Endothelial cell of umbilical vein (primary cell): ENCODE results near the gene CCDC47. TPM values are rescaled to one million over a fixed set of nuclear protein-coding genes. Genes with fewer than 3 reads are reported as not detected.

Experiments used
- BruUV-seq: library from RNA; stranded (reverse); fragments of 400-500 nt; replicated peaks from 2 replicates; lab custom pipeline; 2021; lab: Mats Ljungman, UMichigan
- CTCF ChIA-PET: fragments of 300-600, 350-600 bp; sonication (Branson Sonifier 250); formaldehyde crosslinking; loops from one replicate; lab custom pipeline; 2021; ENCODE audit warnings: antibody characterized with exemption, inconsistent platforms; lab: Charles Lee
- POLR2A ChIA-PET: fragments of 300-600, 350-600 bp; sonication (Branson Sonifier 250); formaldehyde crosslinking; loops from one replicate; lab custom pipeline; 2021; ENCODE audit warnings: antibody characterized with exemption, inconsistent platforms; lab: Charles Lee
- DNase-seq: peaks from one replicate; pipeline ENCODE4 v3.0.0-alpha.2; 2011; ENCODE audit warnings: low read depth, low spot score
- FAIRE-seq: peaks from 2 replicates; lab custom pipeline; 2011; peaks lifted over from hg19 to GRCh38; lab: Jason Lieb, UNC
- H2AFZ ChIP-seq: 2 replicates; pipeline ENCODE4 v1.6.0; 2012; ENCODE audit warnings: low read depth, low read length, control low read depth, inconsistent platforms
- H3K27ac ChIP-seq: 2 replicates; pipeline ENCODE4 v1.5.1; 2011; ENCODE audit warnings: low read depth, mild to moderate bottlenecking, control low read depth, low read length, moderate library complexity; ENCODE audit not compliant: insufficient read depth
- H3K27me3 ChIP-seq, 2 experiments: 2 replicates each; pipeline versions ENCODE4 v1.6.0 to v1.6.1; 2011; ENCODE audit warnings: low read length in 2 of 2, mixed read lengths in 1 of 2; ENCODE audit not compliant: control insufficient read depth in 2 of 2, insufficient read depth in 2 of 2
- H3K36me3 ChIP-seq, 2 experiments: 2 replicates in 1 of 2; 3 replicates in 1 of 2; pipeline ENCODE4 v1.5.1; 2011; ENCODE audit warnings: low read length in 2 of 2, mild to moderate bottlenecking in 1 of 2, moderate library complexity in 1 of 2; ENCODE audit not compliant: control insufficient read depth in 2 of 2, insufficient read depth in 2 of 2; ENCODE audit errors: extremely low read depth in 1 of 2
- H3K4me1 ChIP-seq: 3 replicates; pipeline ENCODE4 v1.5.1; 2011; ENCODE audit warnings: mild to moderate bottlenecking, low read length; ENCODE audit not compliant: control insufficient read depth, insufficient read depth; ENCODE audit errors: extremely low read depth
- H3K4me2 ChIP-seq: 2 replicates; pipeline ENCODE4 v1.6.1; 2011; ENCODE audit warnings: low read length, control low read depth, mixed read lengths; ENCODE audit not compliant: insufficient read depth
- H3K4me3 ChIP-seq, 3 experiments: fragments of 200-600 bp in 1 of 3; sonication (generic), shearing (Covaris generic) in 1 of 3; replicated peaks in 1 of 3; 2 replicates each; pipeline ENCODE4 v1.5.1; 2011 to 2016; ENCODE audit warnings: control low read depth in 3 of 3, low read length in 3 of 3, mild to moderate bottlenecking in 2 of 3, inconsistent platforms in 1 of 3, low read depth in 1 of 3, moderate library complexity in 1 of 3; ENCODE audit not compliant: insufficient read depth in 1 of 3
- H3K79me2 ChIP-seq: 2 replicates; pipeline ENCODE4 v1.6.0; 2012; ENCODE audit warnings: low read length, inconsistent platforms; ENCODE audit not compliant: control insufficient read depth, insufficient read depth
- H3K9ac ChIP-seq: replicated peaks from 2 replicates; pipeline ENCODE3; 2011; ENCODE audit warnings: low read length, control low read depth; ENCODE audit not compliant: insufficient read depth; ENCODE audit errors: extremely low read depth
- H3K9me1 ChIP-seq: replicated peaks from 3 replicates; pipeline ENCODE4 v1.6.0; 2011; ENCODE audit warnings: mild to moderate bottlenecking, low read length; ENCODE audit not compliant: control insufficient read depth, insufficient read depth; ENCODE audit errors: extremely low read depth
- H3K9me3 ChIP-seq: replicated peaks from 2 replicates; pipeline ENCODE4 v1.5.1; 2012; ENCODE audit warnings: low read length, inconsistent platforms; ENCODE audit not compliant: control insufficient read depth, insufficient read depth
- H4K20me1 ChIP-seq: replicated peaks from 2 replicates; pipeline ENCODE3; 2011; ENCODE audit warnings: mild to moderate bottlenecking, low read length; ENCODE audit not compliant: control insufficient read depth, insufficient read depth; ENCODE audit errors: extremely low read depth
- CTCF ChIP-seq, 2 donors: IDR thresholded peaks; 1 replicate in 1 of 2; 2 replicates in 1 of 2; pipeline ENCODE4 v1.5.1; 2011; ENCODE audit warnings: low read length in 2 of 2, mild to moderate bottlenecking in 2 of 2, moderate library complexity in 2 of 2, control low read depth in 1 of 2, inconsistent platforms in 1 of 2, low read depth in 1 of 2; ENCODE audit not compliant: insufficient read depth in 1 of 2; ENCODE audit errors: extremely low read depth in 1 of 2
- EZH2 ChIP-seq: IDR thresholded peaks from 2 replicates; pipeline ENCODE4 v1.6.1; 2012; ENCODE audit warnings: borderline replicate concordance, low read depth, mild to moderate bottlenecking, moderate library complexity, low read length, inconsistent platforms; ENCODE audit not compliant: severe bottlenecking
- FOS ChIP-seq: IDR thresholded peaks from 2 replicates; pipeline ENCODE4 v1.6.1; 2011; ENCODE audit warnings: mild to moderate bottlenecking, low read length, moderate library complexity, borderline replicate concordance; ENCODE audit not compliant: insufficient read depth
- GATA2 ChIP-seq: IDR thresholded peaks from 2 replicates; pipeline ENCODE4 v1.7.0; 2011; ENCODE audit warnings: low read depth, mild to moderate bottlenecking, moderate library complexity, mixed read lengths, low read length; ENCODE audit not compliant: insufficient read length, insufficient read depth
- JUN ChIP-seq: IDR thresholded peaks from 2 replicates; pipeline ENCODE4 v1.6.1; 2011; ENCODE audit warnings: borderline replicate concordance, low read depth; ENCODE audit not compliant: insufficient read length, insufficient read depth
- MAX ChIP-seq: IDR thresholded peaks from 2 replicates; pipeline ENCODE4 v1.6.1; 2011; ENCODE audit not compliant: insufficient read depth, insufficient read length
- MYC ChIP-seq: IDR thresholded peaks from one replicate; pipeline ENCODE4 v1.6.1; 2011; ENCODE audit warnings: mild to moderate bottlenecking, low read depth, low read length
- POLR2A ChIP-seq: IDR thresholded peaks from 2 replicates; pipeline ENCODE4 v1.6.1; 2012; ENCODE audit warnings: low read depth, mild to moderate bottlenecking, control low read depth, low read length
- POLR2AphosphoS5 ChIP-seq: IDR thresholded peaks from 2 replicates; pipeline ENCODE4 v1.6.1; 2012; ENCODE audit warnings: low read depth, mild to moderate bottlenecking, control low read depth, low read length, moderate library complexity; ENCODE audit not compliant: insufficient read depth
- dilution Hi-C: fragments of 300-500 bp; cut with MboI; formaldehyde crosslinking; loops from one replicate; pipeline ENCODE4 v1.15.0; 2019; ENCODE audit warnings: low sequenced_read_pairs; ENCODE audit not compliant: extremely low pct_ligation_motif_present
- intact Hi-C: fragments of 100-400 bp; cut with micrococcal nuclease; formaldehyde crosslinking; loops from one replicate; pipeline ENCODE4 v1.10.0; 2022
- polyA plus RNA-seq, 4 experiments: library from polyadenylated mRNA; depleted of rRNA in 3 of 4; stranded (reverse) in 3 of 4; unstranded in 1 of 4; fragments of >200 nt; gene quantifications; 2 replicates each; pipeline versions ENCODE4 v1.2.1 to v1.2.3, GENCODE V29; 2011 to 2012; ENCODE audit warnings: missing spikeins in 1 of 4
- total RNA-seq: library from RNA; stranded (reverse); gene quantifications from 2 replicates; pipeline ENCODE4 v1.2.3, GENCODE V29; 2021

Gene CCDC47
- total and polyA plus RNA-seq, 2 donors (not counting 3 experiments of a cell fraction or from before 2014, with no cell fraction given) = 21.7 to 76.5 TPM

GRCh38 chr17:63772801-63773271 is 561 bp downstream of the CCDC47 start:
- TF ChIP-seq GATA2 = no peak
- TF ChIP-seq MAX = no peak
- TF ChIP-seq CTCF (IDR thresholded peaks at IDR 0.05; ENCODE audit: extremely low read depth in 1 of 2, insufficient read depth in 1 of 2, low read depth in 1 of 2, low read length in 2 of 2) = no peak
- TF ChIP-seq POLR2AphosphoS5 = no peak
- TF ChIP-seq EZH2 = no peak
- TF ChIP-seq FOS = no peak
- no peak for TF ChIP-seq MYC
- TF ChIP-seq JUN = no peak
- TF ChIP-seq POLR2A = no peak
- dilution Hi-C loops (no loop called here), intact Hi-C loops (loop anchor here (1.0 kb wide), 2 partner anchors 32 to 72 kb away; partner anchors contain the start of gene STRADA)
- ChIA-PET POLR2A (interaction anchor here (0.8 to 2.4 kb wide), 4 partner anchors 8 to 97 kb away, joined by 3 to 5 read pairs (median 4); no protein-coding TSS in a partner anchor), CTCF (interaction anchor here (1.0 to 1.4 kb wide), 5 partner anchors 11 to 347 kb away, joined by 3 to 6 read pairs (median 4); no protein-coding TSS in a partner anchor)
- BruUV-seq = TSS peak; percentile 55
- H3K27ac ChIP-seq = peak overlapping the region; percentile 78
- no peaks in the 10 kb centered on the region for H3K27me3 ChIP-seq
- no peaks in the 10 kb centered on the region for H3K9me1 ChIP-seq
- no peak for DNase-seq
- peak overlapping the region; percentile 98 for H3K4me2 ChIP-seq
- no peaks in the 10 kb centered on the region for H3K36me3 ChIP-seq
- no peaks in the 10 kb centered on the region for H3K9me3 ChIP-seq
- H4K20me1 ChIP-seq = no peaks in the 10 kb centered on the region
- H3K79me2 ChIP-seq = peaks cover 88% of the 10 kb centered on the region
- peak overlapping the region; percentile 62 to 94 (median 77) for H3K4me3 ChIP-seq
- H3K4me1 ChIP-seq = peaks cover 15% of the 10 kb centered on the region
- peak; percentile 28 for FAIRE-seq
- peak overlapping the region; percentile 49 for H2AFZ ChIP-seq
- peak overlapping the region; percentile 90 for H3K9ac ChIP-seq
